Measurements from ENCODE around the gene NIPBL. TPM values are rescaled to one million over a fixed set of nuclear protein-coding genes. Genes with fewer than 3 reads are reported as not detected.

Gene NIPBL
- total RNA-seq, 1 donor = 24.6 TPM

GRCh38 chr5:36919650-36920049 is 43.1 kb downstream of the NIPBL start:
- TF ChIP-seq, protein P1, sequence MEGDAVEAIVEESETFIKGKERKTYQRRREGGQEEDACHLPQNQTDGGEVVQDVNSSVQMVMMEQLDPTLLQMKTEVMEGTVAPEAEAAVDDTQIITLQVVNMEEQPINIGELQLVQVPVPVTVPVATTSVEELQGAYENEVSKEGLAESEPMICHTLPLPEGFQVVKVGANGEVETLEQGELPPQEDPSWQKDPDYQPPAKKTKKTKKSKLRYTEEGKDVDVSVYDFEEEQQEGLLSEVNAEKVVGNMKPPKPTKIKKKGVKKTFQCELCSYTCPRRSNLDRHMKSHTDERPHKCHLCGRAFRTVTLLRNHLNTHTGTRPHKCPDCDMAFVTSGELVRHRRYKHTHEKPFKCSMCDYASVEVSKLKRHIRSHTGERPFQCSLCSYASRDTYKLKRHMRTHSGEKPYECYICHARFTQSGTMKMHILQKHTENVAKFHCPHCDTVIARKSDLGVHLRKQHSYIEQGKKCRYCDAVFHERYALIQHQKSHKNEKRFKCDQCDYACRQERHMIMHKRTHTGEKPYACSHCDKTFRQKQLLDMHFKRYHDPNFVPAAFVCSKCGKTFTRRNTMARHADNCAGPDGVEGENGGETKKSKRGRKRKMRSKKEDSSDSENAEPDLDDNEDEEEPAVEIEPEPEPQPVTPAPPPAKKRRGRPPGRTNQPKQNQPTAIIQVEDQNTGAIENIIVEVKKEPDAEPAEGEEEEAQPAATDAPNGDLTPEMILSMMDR (IDR thresholded peaks at IDR 0.05; ENCODE audit: insufficient read depth, low read depth, low read length) = no peak
- no peak overlapping the region for H3K4me3 ChIP-seq (ENCODE audit: low read depth, low read length)
- no peak for DNase-seq (ENCODE audit: low read depth)

- DNase-seq (ENCODE audit: low read depth) = peak; percentile 58
- TF ChIP-seq, protein P1 (IDR thresholded peaks at IDR 0.05; ENCODE audit: insufficient read depth, low read depth, low read length) = no peak
These were observed 52.4 kb downstream of the NIPBL start for GRCh38 chr5:36928947-36929346.

DNA sequence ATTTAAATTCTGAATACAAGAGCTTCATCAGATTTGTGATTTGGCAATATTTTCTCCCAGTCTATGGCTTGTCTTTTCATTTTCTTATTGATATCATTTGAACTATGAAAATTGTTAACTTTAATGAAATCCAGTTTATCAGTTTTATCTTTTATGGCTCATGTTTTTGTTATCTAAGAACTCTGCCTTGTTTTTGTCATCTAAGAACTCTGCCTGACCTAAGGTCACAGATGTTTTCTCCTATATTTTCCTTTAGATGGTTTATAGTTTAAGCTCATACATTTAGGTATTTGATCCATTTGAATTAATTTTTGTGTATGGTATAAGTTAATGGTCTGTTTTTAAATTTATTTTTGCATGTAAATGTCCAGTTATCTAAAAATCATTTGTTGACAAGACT is 52.9 kb downstream of the NIPBL start:
- TF ChIP-seq, protein P1 (IDR thresholded peaks at IDR 0.05; ENCODE audit: insufficient read depth, low read depth, low read length) = no peak
- no peak overlapping the region for H3K4me3 ChIP-seq (ENCODE audit: low read depth, low read length)
- DNase-seq (ENCODE audit: low read depth) = no peak

More at GRCh38 chr5:36928947-36929346, 52.4 kb downstream of the NIPBL start:
- H3K4me3 ChIP-seq (ENCODE audit: low read depth, low read length) = no peak overlapping the region

GRCh38 chr5:36932056-36932455 is 55.5 kb downstream of the NIPBL start:
- TF ChIP-seq, protein P1 (IDR thresholded peaks at IDR 0.05; ENCODE audit: insufficient read depth, low read depth, low read length) = no peak
- no peak overlapping the region for H3K4me3 ChIP-seq (ENCODE audit: low read depth, low read length)
- no peak for DNase-seq (ENCODE audit: low read depth)

- no peak for DNase-seq (ENCODE audit: low read depth)
- TF ChIP-seq, protein P1 (IDR thresholded peaks at IDR 0.05; ENCODE audit: insufficient read depth, low read depth, low read length) = no peak
- H3K4me3 ChIP-seq (ENCODE audit: low read depth, low read length) = no peak overlapping the region
These were observed 56.1 kb downstream of the NIPBL start for GRCh38 chr5:36932699-36933098.

GRCh38 chr5:36934740-36935356 is 58.3 kb downstream of the NIPBL start:
- TF ChIP-seq, protein P1 (IDR thresholded peaks at IDR 0.05; ENCODE audit: insufficient read depth, low read depth, low read length) = no peak
- no peak overlapping the region for H3K4me3 ChIP-seq (ENCODE audit: low read depth, low read length)
- DNase-seq (ENCODE audit: low read depth) = peak; percentile 6

DNA sequence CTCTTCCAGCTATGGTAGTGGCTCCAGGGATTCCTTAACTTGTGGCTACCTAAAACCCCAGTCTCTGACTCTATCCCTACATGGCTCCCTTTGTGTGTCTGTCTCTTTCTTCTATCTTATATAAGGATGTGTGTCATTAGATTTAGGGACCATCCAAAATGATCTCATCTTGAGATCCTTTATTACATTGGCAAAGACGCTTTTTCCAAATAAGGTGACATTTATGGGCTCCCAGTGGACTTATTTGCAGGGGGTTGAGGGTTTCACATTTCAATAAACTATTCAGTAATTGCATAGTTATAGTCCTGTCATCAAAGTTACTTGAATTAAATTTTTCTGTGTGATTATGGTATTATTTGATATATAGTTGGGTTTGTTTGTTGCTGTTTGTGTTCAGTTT is 59.2 kb downstream of the NIPBL start:
- TF ChIP-seq, protein P1 (IDR thresholded peaks at IDR 0.05; ENCODE audit: insufficient read depth, low read depth, low read length) = no peak
- no peak for DNase-seq (ENCODE audit: low read depth)
- no peak overlapping the region for H3K4me3 ChIP-seq (ENCODE audit: low read depth, low read length)

Measured in fibroblast of villous mesenchyme (primary cell).